Activated CD4-positive, alpha-beta T cell treated with anti-CD3 and anti-CD28 coated beads, Interleukin-2, Interleukin-4, amounts not matched to agents 100 ng/mL and 50 ng/mL, durations not matched to agents 16 hours and 8 hours (primary cell): Measurements from ENCODE around the gene MAPKAP1.

Source experiments
- DNase-seq: peaks from one replicate; pipeline ENCODE4 v3.0.0-alpha.2; 2020; ENCODE audit warnings: low spot score

MAPKAP1 gene

GRCh38 chr9:125479846-125480615 lies 227.0 kb downstream of the MAPKAP1 start:
- DNase-seq = no peak

DNA sequence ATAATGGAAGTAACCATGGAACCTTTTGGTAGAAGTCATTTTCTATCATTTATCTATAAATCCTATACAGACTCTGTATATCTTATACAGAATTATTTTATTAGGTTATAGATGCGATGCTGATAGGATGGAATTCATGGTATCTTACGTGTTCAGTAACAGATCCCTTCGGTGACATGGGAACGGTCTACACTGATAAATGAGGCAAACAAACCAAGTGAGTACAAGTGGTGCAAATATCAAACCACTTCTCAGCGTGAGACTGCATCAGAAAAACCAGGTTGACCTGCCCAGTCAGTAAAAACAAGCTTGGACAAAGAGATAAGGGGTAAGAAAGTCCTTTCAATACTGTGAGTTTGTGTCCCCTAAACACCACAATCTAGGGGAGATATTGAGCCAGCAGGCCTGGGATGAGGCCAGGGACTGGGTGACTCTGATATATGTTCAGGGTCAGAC lies 229.9 kb downstream of the MAPKAP1 start:
- DNase-seq = no peak

- no peak for DNase-seq
These were observed 230.4 kb downstream of the MAPKAP1 start for GRCh38 chr9:125476645-125477044.

DNA sequence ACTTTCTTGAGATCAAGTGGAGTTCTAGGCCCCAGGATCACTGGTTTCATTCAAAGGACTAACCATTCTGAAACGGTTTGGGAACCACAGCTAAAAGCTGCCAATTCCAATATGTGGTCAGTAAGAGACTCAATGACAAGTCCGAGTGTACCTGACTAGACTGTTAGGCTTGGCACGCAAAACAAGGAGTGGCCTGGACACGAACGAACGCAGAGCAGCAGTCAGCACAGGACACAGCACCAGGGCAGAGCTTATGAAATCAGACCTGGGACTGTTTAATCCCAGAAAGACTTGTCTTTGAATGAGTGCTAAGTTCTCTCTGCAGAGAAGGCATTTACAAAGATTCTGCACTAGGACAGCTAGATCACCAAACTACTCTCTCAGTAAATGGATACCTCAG lies 231.6 kb downstream of the MAPKAP1 start:
- no peak for DNase-seq

- no peak for DNase-seq
These were observed 233.9 kb downstream of the MAPKAP1 start for GRCh38 chr9:125472926-125473701.

DNA sequence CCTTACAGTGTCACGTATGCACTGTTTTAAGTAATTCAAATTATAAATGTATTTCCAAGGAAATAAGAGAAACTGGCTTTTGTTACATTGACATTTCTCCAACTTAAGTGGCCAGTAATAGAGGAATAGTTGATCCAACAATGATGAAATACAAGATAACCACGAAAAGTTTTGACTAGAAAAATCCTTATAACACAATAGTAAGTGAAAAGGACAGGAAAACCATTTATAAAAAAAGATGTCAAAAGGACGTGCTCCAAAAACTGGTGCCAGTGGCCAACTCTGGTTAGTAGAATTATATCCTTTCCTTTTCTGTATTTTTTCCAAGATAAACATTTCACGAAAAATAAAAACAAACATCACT lies 234.5 kb downstream of the MAPKAP1 start:
- DNase-seq = no peak

GRCh38 chr9:125470767-125471580 lies 236.0 kb downstream of the MAPKAP1 start:
- DNase-seq = no peak

- DNase-seq = no peak
These were observed 236.8 kb downstream of the MAPKAP1 start for GRCh38 chr9:125470189-125470588.

GRCh38 chr9:125468646-125469045 lies 238.4 kb downstream of the MAPKAP1 start:
- DNase-seq = no peak

DNA sequence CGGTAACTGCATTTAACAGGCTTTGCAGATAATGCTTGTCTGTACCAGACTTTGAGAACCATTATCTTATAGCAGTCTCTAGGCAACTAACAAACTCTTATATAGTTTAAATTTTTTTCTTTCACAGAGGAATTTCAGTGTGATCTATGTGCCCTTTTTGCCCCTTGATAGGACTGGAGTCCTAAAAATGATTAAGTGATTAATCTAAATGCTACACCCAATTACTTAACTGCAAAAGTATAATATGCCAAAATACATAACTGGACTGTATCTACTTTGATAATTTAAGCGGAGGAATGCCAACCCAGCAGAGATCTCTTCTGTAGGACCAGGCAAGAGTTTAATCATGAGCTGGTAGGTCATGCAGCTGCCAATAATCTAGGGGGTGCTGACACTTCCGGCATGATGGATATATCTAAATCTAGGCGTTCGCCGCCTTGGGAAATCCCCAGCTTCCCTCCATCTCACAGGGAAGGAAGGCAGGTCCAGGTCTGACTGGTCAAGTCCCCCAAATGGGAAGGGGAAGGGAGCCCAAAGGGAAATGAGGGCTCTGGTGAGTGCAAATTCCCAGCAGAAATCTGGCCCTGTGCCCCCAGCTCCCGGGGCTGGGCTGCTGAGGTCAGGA lies 239.8 kb downstream of the MAPKAP1 start:
- DNase-seq = no peak

- DNase-seq = no peak
These were observed 240.6 kb downstream of the MAPKAP1 start for GRCh38 chr9:125466411-125466810.

- no peak for DNase-seq
These were observed 242.2 kb downstream of the MAPKAP1 start for GRCh38 chr9:125464591-125465385.

GRCh38 chr9:125463926-125464325 lies 243.1 kb downstream of the MAPKAP1 start:
- no peak for DNase-seq

- no peak for DNase-seq
These were observed 244.1 kb downstream of the MAPKAP1 start for GRCh38 chr9:125462861-125463291.

GRCh38 chr9:125461636-125462190 lies 245.3 kb downstream of the MAPKAP1 start:
- no peak for DNase-seq

DNA sequence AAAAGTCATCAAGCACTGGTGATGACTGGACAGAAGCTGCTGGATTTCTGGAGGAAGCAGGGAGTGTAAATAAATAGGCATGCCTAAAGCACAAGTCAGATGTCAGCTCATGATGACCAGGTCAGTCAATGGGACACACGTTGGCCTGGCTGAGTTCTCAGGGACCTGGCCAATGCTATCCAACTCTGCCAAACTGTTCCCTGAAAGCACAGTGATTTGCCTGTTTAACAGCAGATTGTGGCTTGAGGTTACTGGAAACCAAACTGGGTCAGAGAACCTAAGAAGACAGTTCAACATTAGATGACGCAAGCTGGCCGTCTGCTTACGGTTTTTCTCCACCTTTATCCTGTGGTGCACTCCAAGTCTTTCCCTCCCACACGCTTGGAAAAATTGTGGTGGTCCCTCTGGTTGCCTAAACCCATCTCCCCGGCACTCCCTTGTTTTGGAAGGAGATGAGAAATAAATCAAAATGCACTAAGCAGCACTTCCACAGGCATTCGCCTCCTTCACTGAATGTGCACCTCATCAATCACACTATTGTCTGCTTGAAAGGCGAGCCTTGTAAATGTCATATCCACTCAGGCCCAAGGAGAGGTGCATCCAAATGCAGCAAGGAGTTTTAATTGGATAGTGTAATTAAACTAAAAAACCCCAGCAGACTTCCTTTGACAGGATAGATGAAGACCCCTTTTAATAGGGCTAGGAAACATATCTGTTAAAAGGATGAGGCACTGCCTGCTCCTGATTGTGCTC lies 245.9 kb downstream of the MAPKAP1 start:
- DNase-seq = no peak

DNA sequence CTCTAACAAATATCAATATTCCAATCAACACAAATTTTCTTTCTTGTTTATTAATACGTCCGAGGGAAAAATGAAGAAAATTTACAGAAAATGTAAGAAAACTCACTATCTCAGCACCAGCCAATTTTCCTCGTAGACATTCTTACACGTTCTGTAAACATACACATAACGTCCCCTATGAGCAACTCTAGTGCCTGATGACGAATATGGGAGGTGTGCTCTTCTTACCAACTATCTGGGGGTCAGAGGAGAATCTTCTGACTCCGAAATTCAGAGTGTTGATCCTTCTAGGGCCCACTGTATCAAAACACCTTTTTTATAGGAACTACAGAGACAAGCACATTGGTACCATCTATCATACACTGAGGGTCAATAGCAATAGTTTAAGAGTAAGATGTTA lies 246.7 kb downstream of the MAPKAP1 start:
- DNase-seq = no peak

DNA sequence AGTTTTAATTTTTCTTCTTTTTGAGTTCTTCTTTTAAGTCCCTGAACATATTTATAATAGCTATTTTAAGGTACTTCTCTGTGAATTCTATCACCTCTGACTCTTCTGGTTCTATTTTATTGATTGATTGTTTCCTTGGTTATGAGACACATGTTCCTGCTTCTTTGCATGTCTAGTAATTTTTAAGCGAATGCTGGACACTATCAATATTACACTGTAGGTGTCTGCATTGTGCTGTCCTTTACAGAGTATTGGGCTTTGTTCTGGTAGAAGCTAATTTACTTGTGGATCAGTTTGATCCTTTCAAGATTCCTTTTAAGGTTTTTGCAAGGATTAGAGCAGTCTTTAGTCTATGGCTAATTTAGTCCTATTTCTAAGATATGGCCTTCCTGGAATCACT lies 249.7 kb downstream of the MAPKAP1 start:
- DNase-seq = no peak

GRCh38 chr9:125455876-125456275 lies 251.1 kb downstream of the MAPKAP1 start:
- DNase-seq = no peak

GRCh38 chr9:125455132-125455531 lies 251.9 kb downstream of the MAPKAP1 start:
- no peak for DNase-seq
